GM18505 (cell line): ENCODE data around the gene LUC7L.
"Not testable (repeated sequence)": the region's sequence is repeated elsewhere in the genome, so short reads cannot be mapped to it uniquely, and the experiment has no call there.

Experiments
- ATAC-seq: cut with Tn5 transposase; IDR thresholded peaks from one replicate; pipeline ENCODE4 v1.9.1; 2021; ENCODE audit not compliant: unreplicated experiment
- POLR2A ChIP-seq: IDR thresholded peaks from 4 replicates; pipeline ENCODE4 v1.6.1; 2011; ENCODE audit warnings: borderline replicate concordance; ENCODE audit not compliant: insufficient read depth, insufficient read length; ENCODE audit errors: extremely low read depth

The LUC7L gene

DNA sequence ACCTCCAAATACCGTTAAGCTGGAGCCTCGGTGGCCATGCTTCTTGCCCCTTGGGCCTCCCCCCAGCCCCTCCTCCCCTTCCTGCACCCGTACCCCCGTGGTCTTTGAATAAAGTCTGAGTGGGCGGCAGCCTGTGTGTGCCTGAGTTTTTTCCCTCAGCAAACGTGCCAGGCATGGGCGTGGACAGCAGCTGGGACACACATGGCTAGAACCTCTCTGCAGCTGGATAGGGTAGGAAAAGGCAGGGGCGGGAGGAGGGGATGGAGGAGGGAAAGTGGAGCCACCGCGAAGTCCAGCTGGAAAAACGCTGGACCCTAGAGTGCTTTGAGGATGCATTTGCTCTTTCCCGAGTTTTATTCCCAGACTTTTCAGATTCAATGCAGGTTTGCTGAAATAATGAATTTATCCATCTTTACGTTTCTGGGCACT is 51.8 kb downstream of the LUC7L start:
- no peak for ATAC-seq
- TF ChIP-seq POLR2A: no peak

DNA sequence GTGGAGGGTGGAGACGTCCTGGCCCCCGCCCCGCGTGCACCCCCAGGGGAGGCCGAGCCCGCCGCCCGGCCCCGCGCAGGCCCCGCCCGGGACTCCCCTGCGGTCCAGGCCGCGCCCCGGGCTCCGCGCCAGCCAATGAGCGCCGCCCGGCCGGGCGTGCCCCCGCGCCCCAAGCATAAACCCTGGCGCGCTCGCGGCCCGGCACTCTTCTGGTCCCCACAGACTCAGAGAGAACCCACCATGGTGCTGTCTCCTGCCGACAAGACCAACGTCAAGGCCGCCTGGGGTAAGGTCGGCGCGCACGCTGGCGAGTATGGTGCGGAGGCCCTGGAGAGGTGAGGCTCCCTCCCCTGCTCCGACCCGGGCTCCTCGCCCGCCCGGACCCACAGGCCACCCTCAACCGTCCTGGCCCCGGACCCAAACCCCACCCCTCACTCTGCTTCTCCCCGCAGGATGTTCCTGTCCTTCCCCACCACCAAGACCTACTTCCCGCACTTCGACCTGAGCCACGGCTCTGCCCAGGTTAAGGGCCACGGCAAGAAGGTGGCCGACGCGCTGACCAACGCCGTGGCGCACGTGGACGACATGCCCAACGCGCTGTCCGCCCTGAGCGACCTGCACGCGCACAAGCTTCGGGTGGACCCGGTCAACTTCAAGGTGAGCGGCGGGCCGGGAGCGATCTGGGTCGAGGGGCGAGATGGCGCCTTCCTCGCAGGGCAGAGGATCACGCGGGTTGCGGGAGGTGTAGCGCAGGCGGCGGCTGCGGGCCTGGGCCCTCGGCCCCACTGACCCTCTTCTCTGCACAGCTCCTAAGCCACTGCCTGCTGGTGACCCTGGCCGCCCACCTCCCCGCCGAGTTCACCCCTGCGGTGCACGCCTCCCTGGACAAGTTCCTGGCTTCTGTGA is 52.5 kb downstream of the LUC7L start, which contains the start of gene HBA1:
HBA1 (plus strand) TSS at position 204 of the 906 bp plus-strand sequence; CDS start at position 241, 37 bp downstream.
- ATAC-seq: not testable (repeated sequence)

DNA sequence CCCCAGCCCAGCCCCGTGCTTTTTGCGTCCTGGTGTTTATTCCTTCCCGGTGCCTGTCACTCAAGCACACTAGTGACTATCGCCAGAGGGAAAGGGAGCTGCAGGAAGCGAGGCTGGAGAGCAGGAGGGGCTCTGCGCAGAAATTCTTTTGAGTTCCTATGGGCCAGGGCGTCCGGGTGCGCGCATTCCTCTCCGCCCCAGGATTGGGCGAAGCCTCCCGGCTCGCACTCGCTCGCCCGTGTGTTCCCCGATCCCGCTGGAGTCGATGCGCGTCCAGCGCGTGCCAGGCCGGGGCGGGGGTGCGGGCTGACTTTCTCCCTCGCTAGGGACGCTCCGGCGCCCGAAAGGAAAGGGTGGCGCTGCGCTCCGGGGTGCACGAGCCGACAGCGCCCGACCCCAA is 53.2 kb downstream of the LUC7L start:
- not testable (repeated sequence) for ATAC-seq

DNA sequence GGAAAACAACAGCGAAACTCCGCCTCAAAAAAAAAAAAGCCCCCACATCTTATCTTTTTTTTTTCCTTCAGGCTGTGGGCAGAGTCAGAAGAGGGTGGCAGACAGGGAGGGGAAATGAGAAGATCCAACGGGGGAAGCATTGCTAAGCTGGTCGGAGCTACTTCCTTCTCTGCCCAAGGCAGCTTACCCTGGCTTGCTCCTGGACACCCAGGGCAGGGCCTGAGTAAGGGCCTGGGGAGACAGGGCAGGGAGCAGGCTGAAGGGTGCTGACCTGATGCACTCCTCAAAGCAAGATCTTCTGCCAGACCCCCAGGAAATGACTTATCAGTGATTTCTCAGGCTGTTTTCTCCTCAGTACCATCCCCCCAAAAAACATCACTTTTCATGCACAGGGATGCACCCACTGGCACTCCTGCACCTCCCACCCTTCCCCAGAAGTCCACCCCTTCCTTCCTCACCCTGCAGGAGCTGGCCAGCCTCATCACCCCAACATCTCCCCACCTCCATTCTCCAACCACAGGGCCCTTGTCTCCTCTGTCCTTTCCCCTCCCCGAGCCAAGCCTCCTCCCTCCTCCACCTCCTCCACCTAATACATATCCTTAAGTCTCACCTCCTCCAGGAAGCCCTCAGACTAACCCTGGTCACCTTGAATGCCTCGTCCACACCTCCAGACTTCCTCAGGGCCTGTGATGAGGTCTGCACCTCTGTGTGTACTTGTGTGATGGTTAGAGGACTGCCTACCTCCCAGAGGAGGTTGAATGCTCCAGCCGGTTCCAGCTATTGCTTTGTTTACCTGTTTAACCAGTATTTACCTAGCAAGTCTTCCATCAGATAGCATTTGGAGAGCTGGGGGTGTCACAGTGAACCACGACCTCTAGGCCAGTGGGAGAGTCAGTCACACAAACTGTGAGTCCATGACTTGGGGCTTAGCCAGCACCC is 54.0 kb downstream of the LUC7L start:
- no peak for TF ChIP-seq POLR2A
- no peak for ATAC-seq

DNA sequence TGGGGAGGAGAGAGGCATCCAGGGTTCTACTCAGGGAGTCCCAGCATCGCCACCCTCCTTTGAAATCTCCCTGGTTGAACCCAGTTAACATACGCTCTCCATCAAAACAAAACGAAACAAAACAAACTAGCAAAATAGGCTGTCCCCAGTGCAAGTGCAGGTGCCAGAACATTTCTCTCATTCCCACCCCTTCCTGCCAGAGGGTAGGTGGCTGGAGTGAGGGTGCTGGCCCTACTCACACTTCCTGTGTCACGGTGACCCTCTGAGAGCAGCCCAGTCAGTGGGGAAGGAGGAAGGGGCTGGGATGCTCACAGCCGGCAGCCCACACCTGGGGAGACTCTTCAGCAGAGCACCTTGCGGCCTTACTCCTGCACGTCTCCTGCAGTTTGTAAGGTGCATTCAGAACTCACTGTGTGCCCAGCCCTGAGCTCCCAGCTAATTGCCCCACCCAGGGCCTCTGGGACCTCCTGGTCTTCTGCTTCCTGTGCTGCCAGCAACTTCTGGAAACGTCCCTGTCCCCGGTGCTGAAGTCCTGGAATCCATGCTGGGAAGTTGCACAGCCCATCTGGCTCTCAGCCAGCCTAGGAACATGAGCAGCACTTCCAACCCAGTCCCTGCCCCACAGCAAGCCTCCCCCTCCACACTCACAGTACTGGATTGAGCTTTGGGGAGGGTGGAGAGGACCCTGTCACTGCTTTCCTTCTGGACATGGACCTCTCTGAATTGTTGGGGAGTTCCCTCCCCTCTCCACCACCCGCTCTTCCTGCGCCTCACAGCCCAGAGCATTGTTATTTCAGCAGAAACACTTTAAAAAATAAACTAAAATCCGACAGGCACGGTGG is 55.1 kb downstream of the LUC7L start:
- ATAC-seq: not testable (repeated sequence)

DNA sequence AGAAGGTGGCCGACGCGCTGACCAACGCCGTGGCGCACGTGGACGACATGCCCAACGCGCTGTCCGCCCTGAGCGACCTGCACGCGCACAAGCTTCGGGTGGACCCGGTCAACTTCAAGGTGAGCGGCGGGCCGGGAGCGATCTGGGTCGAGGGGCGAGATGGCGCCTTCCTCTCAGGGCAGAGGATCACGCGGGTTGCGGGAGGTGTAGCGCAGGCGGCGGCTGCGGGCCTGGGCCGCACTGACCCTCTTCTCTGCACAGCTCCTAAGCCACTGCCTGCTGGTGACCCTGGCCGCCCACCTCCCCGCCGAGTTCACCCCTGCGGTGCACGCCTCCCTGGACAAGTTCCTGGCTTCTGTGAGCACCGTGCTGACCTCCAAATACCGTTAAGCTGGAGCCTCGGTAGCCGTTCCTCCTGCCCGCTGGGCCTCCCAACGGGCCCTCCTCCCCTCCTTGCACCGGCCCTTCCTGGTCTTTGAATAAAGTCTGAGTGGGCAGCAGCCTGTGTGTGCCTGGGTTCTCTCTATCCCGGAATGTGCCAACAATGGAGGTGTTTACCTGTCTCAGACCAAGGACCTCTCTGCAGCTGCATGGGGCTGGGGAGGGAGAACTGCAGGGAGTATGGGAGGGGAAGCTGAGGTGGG is 55.9 kb downstream of the LUC7L start:
- not testable (repeated sequence) for ATAC-seq

DNA sequence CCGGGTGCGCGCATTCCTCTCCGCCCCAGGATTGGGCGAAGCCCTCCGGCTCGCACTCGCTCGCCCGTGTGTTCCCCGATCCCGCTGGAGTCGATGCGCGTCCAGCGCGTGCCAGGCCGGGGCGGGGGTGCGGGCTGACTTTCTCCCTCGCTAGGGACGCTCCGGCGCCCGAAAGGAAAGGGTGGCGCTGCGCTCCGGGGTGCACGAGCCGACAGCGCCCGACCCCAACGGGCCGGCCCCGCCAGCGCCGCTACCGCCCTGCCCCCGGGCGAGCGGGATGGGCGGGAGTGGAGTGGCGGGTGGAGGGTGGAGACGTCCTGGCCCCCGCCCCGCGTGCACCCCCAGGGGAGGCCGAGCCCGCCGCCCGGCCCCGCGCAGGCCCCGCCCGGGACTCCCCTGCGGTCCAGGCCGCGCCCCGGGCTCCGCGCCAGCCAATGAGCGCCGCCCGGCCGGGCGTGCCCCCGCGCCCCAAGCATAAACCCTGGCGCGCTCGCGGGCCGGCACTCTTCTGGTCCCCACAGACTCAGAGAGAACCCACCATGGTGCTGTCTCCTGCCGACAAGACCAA is 56.8 kb downstream of the LUC7L start, which contains the start of gene HBA2:
HBA2 (plus strand) TSS at position 503 of the 568 bp plus-strand sequence; CDS start at position 540, 37 bp downstream.
- ATAC-seq: not testable (repeated sequence)

DNA sequence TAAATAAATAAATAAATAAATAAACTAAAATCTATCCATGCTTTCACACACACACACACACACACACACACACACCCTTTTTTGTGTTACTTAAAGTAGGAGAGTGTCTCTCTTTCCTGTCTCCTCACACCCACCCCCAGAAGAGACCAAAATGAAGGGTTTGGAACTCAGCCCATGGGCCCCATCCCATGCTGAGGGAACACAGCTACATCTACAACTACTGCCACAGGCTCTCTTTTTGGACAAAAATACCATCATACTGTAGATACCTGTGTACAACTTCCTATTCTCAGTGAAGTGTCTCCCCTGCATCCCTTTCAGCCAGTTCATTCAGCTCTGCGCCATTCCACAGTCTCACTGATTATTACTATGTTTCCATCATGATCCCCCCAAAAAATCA is 58.5 kb downstream of the LUC7L start:
- no peak for ATAC-seq
- no peak for TF ChIP-seq POLR2A

DNA sequence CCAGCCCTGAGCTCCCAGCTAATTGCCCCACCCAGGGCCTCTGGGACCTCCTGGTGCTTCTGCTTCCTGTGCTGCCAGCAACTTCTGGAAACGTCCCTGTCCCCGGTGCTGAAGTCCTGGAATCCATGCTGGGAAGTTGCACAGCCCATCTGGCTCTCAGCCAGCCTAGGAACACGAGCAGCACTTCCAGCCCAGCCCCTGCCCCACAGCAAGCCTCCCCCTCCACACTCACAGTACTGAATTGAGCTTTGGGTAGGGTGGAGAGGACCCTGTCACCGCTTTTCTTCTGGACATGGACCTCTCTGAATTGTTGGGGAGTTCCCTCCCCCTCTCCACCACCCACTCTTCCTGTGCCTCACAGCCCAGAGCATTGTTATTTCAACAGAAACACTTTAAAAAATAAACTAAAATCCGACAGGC is 59.2 kb downstream of the LUC7L start:
- not testable (repeated sequence) for ATAC-seq

DNA sequence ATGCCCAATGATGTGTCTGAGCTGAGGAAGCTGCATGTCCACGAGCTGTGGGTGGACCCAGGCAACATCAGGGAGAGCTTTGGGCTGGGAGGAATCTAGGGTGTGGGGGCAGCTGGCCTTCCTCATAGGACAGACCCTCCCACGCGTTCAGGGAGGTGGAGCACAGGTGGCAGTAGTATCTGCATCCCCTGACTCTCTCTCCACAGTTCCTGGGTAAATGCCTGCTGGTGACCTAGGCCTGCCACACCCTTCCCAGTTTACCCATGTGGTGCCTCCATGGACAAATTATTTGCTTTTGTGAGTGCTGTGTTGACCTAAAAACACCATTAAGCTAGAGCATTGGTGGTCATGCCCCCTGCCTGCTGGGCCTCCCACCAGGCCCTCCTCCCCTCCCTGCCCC is 60.2 kb downstream of the LUC7L start:
- no peak for TF ChIP-seq POLR2A
- no peak for ATAC-seq

DNA sequence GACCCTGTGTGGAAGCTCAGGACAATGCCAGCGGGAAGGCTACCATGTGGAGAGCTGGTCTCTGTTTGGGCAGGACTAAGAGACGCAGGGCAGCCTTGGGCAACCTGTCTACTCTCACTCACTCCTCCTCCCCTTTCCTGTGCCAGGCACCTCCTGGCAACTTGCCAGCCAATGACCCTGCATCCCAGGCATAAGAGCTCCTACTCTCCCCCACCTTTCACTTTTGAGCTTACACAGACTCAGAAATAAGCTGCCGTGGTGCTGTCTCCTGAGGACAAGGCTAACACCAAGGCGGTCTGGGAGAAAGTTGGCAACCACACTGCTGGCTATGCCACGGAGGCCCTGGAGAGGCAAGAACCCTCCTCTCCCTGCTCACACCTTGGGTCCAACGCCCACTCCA is 60.8 kb downstream of the LUC7L start:
- ATAC-seq: no peak

DNA sequence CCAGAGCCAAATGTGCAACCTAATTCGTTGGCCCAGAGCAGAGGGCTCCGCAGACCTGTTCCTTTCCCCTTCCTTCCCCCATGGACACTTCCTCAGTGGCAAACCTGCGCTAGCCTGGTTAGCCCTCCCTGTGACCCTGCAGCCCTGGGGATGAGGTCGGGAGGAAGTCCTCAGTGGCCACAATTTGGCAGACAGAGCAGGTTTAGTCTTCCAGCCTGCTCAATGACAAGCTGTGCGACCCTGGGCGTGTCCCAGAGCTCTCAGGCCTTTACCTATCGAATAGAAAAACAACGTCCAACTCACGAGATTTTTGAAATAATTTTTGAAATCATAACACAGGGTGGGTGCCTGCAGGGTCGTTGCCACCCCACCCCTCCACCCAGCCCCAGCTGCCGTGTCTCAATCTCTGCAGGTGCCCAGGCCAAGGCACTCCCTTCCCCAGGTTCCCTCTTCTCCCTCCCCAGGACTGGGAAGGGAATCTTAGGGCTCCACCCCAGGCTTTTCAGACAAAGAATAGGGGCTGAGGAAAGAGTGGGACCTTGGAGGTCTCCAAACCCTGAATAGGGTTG is 62.0 kb downstream of the LUC7L start:
- no peak for TF ChIP-seq POLR2A

More for the DNA sequence above, 60.8 kb downstream of the LUC7L start:
- no peak for TF ChIP-seq POLR2A

More for the DNA sequence above, 62.0 kb downstream of the LUC7L start:
- ATAC-seq: no peak
